GM12891 (cell line): Measurements from ENCODE around the gene EPB41L3. TPM values are rescaled to one million over a fixed set of nuclear protein-coding genes. Genes with fewer than 3 reads are reported as not detected.
"Not testable (repeated sequence)": the region's sequence is repeated elsewhere in the genome, so short reads cannot be mapped to it uniquely, and the experiment has no call there.

Experiments
- DNase-seq: peaks from one replicate; pipeline ENCODE4 v3.0.0; 2011; ENCODE audit warnings: low spot score; ENCODE audit not compliant: insufficient read length
- FAIRE-seq: peaks from 2 replicates; lab custom pipeline; 2011; peaks lifted over from hg19 to GRCh38; lab: Jason Lieb, UNC
- PAX5 ChIP-seq: IDR thresholded peaks from 2 replicates; pipeline ENCODE4 v1.6.1; 2011; ENCODE audit warnings: low read length, moderate library complexity, mild to moderate bottlenecking; ENCODE audit not compliant: insufficient read depth, severe bottlenecking
- POLR2A ChIP-seq: IDR thresholded peaks from 2 replicates; pipeline ENCODE4 v1.6.1; 2011; ENCODE audit warnings: low read depth, low read length, control low read depth
- POLR2AphosphoS5 ChIP-seq: IDR thresholded peaks from 2 replicates; pipeline ENCODE4 v1.6.1; 2011; ENCODE audit warnings: low read depth, low read length, control low read depth
- POU2F2 ChIP-seq: IDR thresholded peaks from 2 replicates; pipeline ENCODE4 v1.6.1; 2011; ENCODE audit warnings: low read depth, mild to moderate bottlenecking, control low read depth, low read length, moderate library complexity
- SPI1 ChIP-seq: IDR thresholded peaks from 2 replicates; pipeline ENCODE4 v1.6.1; 2011; ENCODE audit warnings: low read depth, low read length, control low read depth
- TAF1 ChIP-seq: IDR thresholded peaks from 2 replicates; pipeline ENCODE4 v1.6.1; 2011; ENCODE audit warnings: low read depth, low read length, control low read depth
- polyA plus RNA-seq: library from polyadenylated mRNA; unstranded; fragments of >200 nt; gene quantifications from one replicate; pipeline ENCODE4 v1.2.1, GENCODE V29; 2012; ENCODE audit warnings: low read depth, missing spikeins, inconsistent platforms; ENCODE audit not compliant: missing spikeins

EPB41L3 gene
- polyA plus RNA-seq, result not detected

GRCh38 chr18:5543773-5544389 lies at the start of gene EPB41L3:
TSS of gene EPB41L3 (minus strand) at chr18:5543997. CDS start at chr18:5489183, 54,814 bp downstream.
- DNase-seq, result no peak
- no peak for FAIRE-seq
- no peak for TF ChIP-seq POLR2A
- TF ChIP-seq SPI1, result no peak
- no peak for TF ChIP-seq TAF1
- TF ChIP-seq PAX5, result no peak
- TF ChIP-seq POU2F2, result no peak
- TF ChIP-seq POLR2AphosphoS5, result no peak

- no peak for DNase-seq
- FAIRE-seq, result no peak
- TF ChIP-seq POLR2A (no peak), PAX5 (no peak), SPI1 (no peak), POU2F2 (no peak), POLR2AphosphoS5 (no peak), TAF1 (no peak)
Measured at GRCh38 chr18:5588529-5588928, 44.7 kb upstream of the EPB41L3 start.

GRCh38 chr18:5585653-5586052 lies 41.9 kb upstream of the EPB41L3 start:
- DNase-seq (no peak), FAIRE-seq (no peak)
- TF ChIP-seq POLR2A (no peak), POU2F2 (no peak), POLR2AphosphoS5 (no peak), SPI1 (no peak), TAF1 (no peak), PAX5 (no peak)

- no peak for DNase-seq
- no peak for FAIRE-seq
- TF ChIP-seq POLR2AphosphoS5, result no peak
- no peak for TF ChIP-seq POU2F2
- no peak for TF ChIP-seq PAX5
- no peak for TF ChIP-seq POLR2A
- TF ChIP-seq SPI1, result no peak
- no peak for TF ChIP-seq TAF1
Measured at GRCh38 chr18:5584746-5585417, 41.1 kb upstream of the EPB41L3 start.

DNA sequence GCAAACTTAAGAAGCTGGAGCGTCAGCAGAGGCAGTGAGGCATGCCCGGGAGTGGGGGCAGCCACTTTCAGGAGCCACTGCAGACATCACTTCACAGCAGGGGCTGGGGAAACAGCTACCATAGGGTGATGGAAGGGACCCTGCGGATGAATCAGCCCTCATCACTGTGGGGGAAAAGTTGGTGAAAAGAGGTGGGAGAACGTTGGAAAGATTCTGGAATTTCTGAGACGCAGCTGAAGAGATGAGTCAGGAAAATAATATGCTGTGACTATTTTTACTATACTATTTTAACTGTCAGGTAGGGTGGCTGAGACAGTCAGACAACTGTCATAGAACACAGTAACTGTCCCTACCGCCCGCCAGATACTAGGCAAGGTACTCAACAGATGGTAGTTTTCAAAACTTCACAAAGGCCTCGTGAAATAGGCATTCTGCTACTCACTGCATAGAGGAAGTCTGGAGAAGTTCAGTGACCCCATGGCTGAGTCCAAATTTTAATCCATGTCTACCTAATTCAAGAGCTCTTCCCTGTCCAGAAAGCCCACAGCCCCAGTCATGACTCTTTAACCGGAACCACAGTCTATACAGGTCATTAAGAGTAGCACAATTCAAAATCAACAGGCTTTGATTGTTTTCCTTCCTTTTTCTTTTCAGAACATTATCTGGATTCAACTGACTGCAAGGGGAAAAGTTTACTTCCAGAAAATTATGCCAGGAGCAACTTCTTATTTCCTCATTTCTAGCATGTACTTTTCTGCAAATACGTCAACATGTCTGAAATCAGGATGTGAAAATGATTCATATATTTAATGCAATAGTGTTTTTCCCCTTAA lies 39.3 kb upstream of the EPB41L3 start:
- TF ChIP-seq POU2F2 (no peak), PAX5 (no peak), SPI1 (no peak), POLR2A (no peak), POLR2AphosphoS5 (no peak), TAF1 (no peak)
- DNase-seq (no peak), FAIRE-seq (no peak)

DNA sequence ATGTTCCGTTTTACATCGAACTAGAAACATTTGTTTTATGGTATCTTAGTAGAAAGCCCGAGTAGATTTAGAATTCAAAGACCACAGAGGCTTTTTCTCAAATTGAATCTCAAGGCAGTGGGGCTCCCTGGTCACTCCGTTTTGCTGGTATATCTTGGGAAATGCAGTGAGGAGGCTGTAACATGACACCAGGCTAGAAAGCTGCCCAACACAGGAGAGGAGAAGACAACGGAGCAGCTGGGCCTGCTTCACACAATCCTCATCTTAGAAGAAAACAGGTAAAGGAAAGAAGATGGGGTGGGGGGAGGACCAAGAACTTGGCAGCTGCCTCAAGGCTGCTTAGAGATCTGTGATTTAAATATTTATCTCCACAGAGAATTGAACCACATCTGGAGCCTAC lies 38.3 kb upstream of the EPB41L3 start:
- TF ChIP-seq TAF1 (no peak), POU2F2 (no peak), POLR2A (no peak), SPI1 (no peak), PAX5 (no peak), POLR2AphosphoS5 (no peak)
- FAIRE-seq (no peak), DNase-seq (no peak)

DNA sequence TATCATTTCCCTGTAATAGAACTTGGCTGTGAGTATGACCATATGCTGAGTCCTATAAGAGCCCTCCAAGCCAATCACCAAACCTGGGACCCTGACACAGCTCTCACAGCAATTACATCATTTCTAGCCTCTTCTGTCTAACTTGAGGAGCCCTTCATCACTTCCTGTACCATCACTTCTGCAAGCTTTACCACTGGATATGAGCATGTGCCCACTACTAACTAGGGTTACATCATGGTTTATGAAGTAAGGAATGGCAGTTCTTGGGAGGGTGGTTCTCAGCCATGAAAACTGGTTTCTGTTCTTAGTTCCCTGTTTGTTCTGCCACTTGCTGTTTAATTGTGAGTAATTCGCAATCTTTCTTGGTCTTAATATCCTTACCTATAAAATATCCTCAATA lies 31.0 kb upstream of the EPB41L3 start:
- TF ChIP-seq POLR2A (no peak), SPI1 (no peak), POLR2AphosphoS5 (no peak), POU2F2 (no peak), TAF1 (no peak), PAX5 (no peak)
- DNase-seq (no peak), FAIRE-seq (no peak)

GRCh38 chr18:5571666-5572065 lies 27.9 kb upstream of the EPB41L3 start:
- FAIRE-seq, result no peak
- DNase-seq, result no peak
- TF ChIP-seq POU2F2 (no peak), PAX5 (no peak)

DNA sequence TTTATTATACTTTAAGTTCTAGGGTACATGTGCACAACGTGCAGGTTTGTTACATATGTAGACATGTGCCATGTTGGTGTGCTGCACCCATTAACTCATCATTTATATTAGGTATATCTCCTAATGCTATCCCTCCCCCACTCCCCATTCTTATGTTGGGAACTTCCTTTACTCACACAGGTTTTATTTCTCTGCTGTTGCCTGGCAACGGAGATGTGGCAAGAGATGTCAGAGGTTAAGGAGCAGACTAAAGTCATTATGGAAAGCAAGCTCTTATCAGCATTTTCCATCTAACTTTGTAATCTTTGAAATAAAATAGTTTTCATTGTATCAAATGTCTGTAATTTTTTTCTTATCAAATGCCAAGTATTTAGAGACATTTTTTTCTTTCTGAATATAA lies 26.8 kb upstream of the EPB41L3 start:
- not testable (repeated sequence) for DNase-seq, FAIRE-seq

DNA sequence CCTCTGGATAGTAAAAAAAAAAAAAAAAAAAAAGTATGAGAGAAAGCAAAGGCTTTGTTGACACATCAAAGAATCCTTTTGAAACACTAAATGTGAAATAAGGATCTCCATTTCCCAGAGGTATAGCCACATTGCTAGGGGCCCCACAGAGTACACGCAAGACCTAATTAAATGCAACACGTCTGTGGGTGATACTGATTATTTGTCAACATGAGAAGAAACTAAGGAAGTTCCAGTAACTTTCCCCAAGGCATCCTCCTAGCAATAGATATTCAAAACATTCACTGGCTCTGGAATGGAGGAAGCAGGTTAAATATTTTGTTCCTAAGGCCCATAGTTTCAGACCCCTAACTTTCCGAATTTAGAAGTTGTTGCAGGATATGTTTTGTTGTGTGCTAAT lies 24.6 kb upstream of the EPB41L3 start:
- TF ChIP-seq SPI1, result no peak
- TF ChIP-seq POLR2AphosphoS5, result no peak
- TF ChIP-seq POLR2A, result no peak
- TF ChIP-seq PAX5, result no peak
- TF ChIP-seq TAF1, result no peak
- no peak for TF ChIP-seq POU2F2
- FAIRE-seq, result no peak

More for the DNA sequence above, 24.6 kb upstream of the EPB41L3 start:
- DNase-seq, result no peak
